ENCODE data around the gene STRIP1.
"Not testable (repeated sequence)": the region's sequence is repeated elsewhere in the genome, so short reads cannot be mapped to it uniquely, and the experiment has no call there.

GRCh38 chr1:110079995-110080394, 45.6 kb downstream of the STRIP1 start:
- TF ChIP-seq MYC (IDR thresholded peaks at IDR 0.05; ENCODE audit: borderline replicate concordance, low read length); CTCF (IDR thresholded peaks at IDR 0.05); RAD21 (conservative IDR thresholded peaks at IDR 0.05 in 1 of 2, IDR thresholded peaks at IDR 0.05 in 1 of 2); BHLHE40 (IDR thresholded peaks at IDR 0.05; ENCODE audit: low read depth, low read length); RFX5 (IDR thresholded peaks at IDR 0.05); MAZ (IDR thresholded peaks at IDR 0.05; ENCODE audit: borderline replicate concordance, low read depth, low read length); JUNB (IDR thresholded peaks at IDR 0.05); FOSL2 (IDR thresholded peaks at IDR 0.05); FOSL2 (CRISPR knock-in tag; IDR thresholded peaks at IDR 0.05); JUN (IDR thresholded peaks at IDR 0.05): not testable (repeated sequence)
- TF ChIP-seq, protein P1, sequence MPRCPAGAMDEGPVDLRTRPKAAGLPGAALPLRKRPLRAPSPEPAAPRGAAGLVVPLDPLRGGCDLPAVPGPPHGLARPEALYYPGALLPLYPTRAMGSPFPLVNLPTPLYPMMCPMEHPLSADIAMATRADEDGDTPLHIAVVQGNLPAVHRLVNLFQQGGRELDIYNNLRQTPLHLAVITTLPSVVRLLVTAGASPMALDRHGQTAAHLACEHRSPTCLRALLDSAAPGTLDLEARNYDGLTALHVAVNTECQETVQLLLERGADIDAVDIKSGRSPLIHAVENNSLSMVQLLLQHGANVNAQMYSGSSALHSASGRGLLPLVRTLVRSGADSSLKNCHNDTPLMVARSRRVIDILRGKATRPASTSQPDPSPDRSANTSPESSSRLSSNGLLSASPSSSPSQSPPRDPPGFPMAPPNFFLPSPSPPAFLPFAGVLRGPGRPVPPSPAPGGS (IDR thresholded peaks at IDR 0.05) = not testable (repeated sequence)
